ENCODE data around the gene PRKCZ. TPM values are rescaled to one million over a fixed set of nuclear protein-coding genes. Genes with fewer than 3 reads are reported as not detected.

Gene PRKCZ
- total and polyA plus RNA-seq, 9 of the 15 experiments (the other 6 are each of a cell fraction or from before 2014, with no cell fraction given): 0.07 to 3.1 (median 1.3) TPM

GRCh38 chr1:2212532-2213491 is 162.6 kb downstream of the PRKCZ start (continued):
- no peak for TF ChIP-seq RERE (CRISPR knock-in tag; IDR thresholded peaks at IDR 0.05; ENCODE audit: borderline replicate concordance)
- TF ChIP-seq MAZ (CRISPR knock-in tag; conservative IDR thresholded peaks at IDR 0.05 in 1 of 2, IDR thresholded peaks at IDR 0.05 in 1 of 2): peak; percentile 83 to 84
- TF ChIP-seq GTF2A2 (tag; IDR thresholded peaks at IDR 0.05): no peak
- TF ChIP-seq ARHGAP35 (IDR thresholded peaks at IDR 0.05; ENCODE audit: partially characterized antibody): no peak
- TF ChIP-seq FOS (IDR thresholded peaks at IDR 0.05; ENCODE audit: extremely low read depth, insufficient read length): no peak
- TF ChIP-seq ETS2 (tag; IDR thresholded peaks at IDR 0.05; ENCODE audit: borderline replicate concordance, poor library complexity, severe bottlenecking): no peak
- no peak for TF ChIP-seq TCF7 (IDR thresholded peaks at IDR 0.05; ENCODE audit: borderline replicate concordance)
- TF ChIP-seq GTF3C2 (IDR thresholded peaks at IDR 0.05; ENCODE audit: borderline replicate concordance, extremely low read depth, insufficient read length): no peak
- no peak for TF ChIP-seq CBX5 (IDR thresholded peaks at IDR 0.05; ENCODE audit: borderline replicate concordance, low read depth)
- TF ChIP-seq ZC3H4 (CRISPR knock-in tag; IDR thresholded peaks at IDR 0.05; ENCODE audit: borderline replicate concordance): no peak
- no peak for TF ChIP-seq GATA2 (CRISPR knock-in tag; IDR thresholded peaks at IDR 0.05)
- no peak for TF ChIP-seq RUNX1 (IDR thresholded peaks at IDR 0.05; ENCODE audit: low read depth)
- TF ChIP-seq MCM7 (IDR thresholded peaks at IDR 0.05): no peak
- peak; percentile 82 for TF ChIP-seq CXXC5 (CRISPR knock-in tag; IDR thresholded peaks at IDR 0.05)
- no peak for TF ChIP-seq TSHZ1 (CRISPR knock-in tag; IDR thresholded peaks at IDR 0.05)
